SK-N-SH (cell line): ENCODE measurements around the gene ALDH16A1. TPM values are rescaled to one million over a fixed set of nuclear protein-coding genes. Genes with fewer than 3 reads are reported as not detected.

Source experiments
- CTCF ChIA-PET: fragments of 300-600, 350-600 bp; formaldehyde crosslinking; extraction: SDS; loops from one replicate; lab custom pipeline; 2021; lab: Yijun Ruan, JAX
- POLR2A ChIA-PET: fragments of 350-600 bp; sonication (Branson Sonifier 250); formaldehyde crosslinking; extraction: SDS; loops from one replicate; lab custom pipeline; 2020; ENCODE audit warnings: antibody characterized with exemption, inconsistent platforms; lab: Yijun Ruan, JAX
- DNase-seq: peaks from one replicate; pipeline ENCODE4 v3.0.0; 2012
- H2AFZ ChIP-seq: fragments of 200-600 bp; sonication (generic); 2 replicates; pipeline ENCODE4 v1.8.1; 2016; ENCODE audit warnings: antibody characterized with exemption, mild to moderate bottlenecking, low read depth
- H3F3A ChIP-seq: fragments of 200-600 bp; sonication (generic); replicated peaks from 2 replicates; pipeline ENCODE3; 2016; ENCODE audit warnings: antibody characterized with exemption, mild to moderate bottlenecking; ENCODE audit not compliant: insufficient read depth
- H3K27ac ChIP-seq, 2 experiments: fragments of 200-500 bp in 1 of 2; fragments of 200-600 bp in 1 of 2; sonication (Bioruptor generic) in 1 of 2; sonication (generic), shearing (Covaris generic) in 1 of 2; 2 replicates each; pipeline versions ENCODE4 v1.5.1 to v1.6.1; 2014 to 2016; ENCODE audit warnings: low read depth in 2 of 2, inconsistent platforms in 1 of 2, low read length in 1 of 2, mild to moderate bottlenecking in 1 of 2, mixed read lengths in 1 of 2
- H3K27me3 ChIP-seq: fragments of 200-600 bp; sonication (generic), shearing (Covaris generic); 2 replicates; pipeline ENCODE4 v1.6.1; 2016; ENCODE audit warnings: mixed run types; ENCODE audit not compliant: insufficient read depth
- H3K36me3 ChIP-seq, 2 experiments: fragments of 200-500 bp in 1 of 2; fragments of 200-600 bp in 1 of 2; sonication (Bioruptor generic) in 1 of 2; sonication (generic) in 1 of 2; replicated peaks in 1 of 2; 2 replicates each; pipeline versions ENCODE3 to v1.5.1; 2014 to 2016; ENCODE audit warnings: low read length in 1 of 2, mild to moderate bottlenecking in 1 of 2; ENCODE audit not compliant: insufficient read depth in 2 of 2, control insufficient read depth in 1 of 2
- H3K4me1 ChIP-seq, 2 experiments: fragments of 200-500 bp in 1 of 2; fragments of 200-600 bp in 1 of 2; sonication (Bioruptor generic) in 1 of 2; sonication (generic), shearing (Covaris generic) in 1 of 2; 2 replicates each; pipeline versions ENCODE4 v1.5.1 to v1.6.1; 2014 to 2016; ENCODE audit warnings: low read depth in 1 of 2, low read length in 1 of 2, mixed run types in 1 of 2; ENCODE audit not compliant: insufficient read depth in 2 of 2, control insufficient read depth in 1 of 2
- H3K4me2 ChIP-seq: fragments of 200-600 bp; sonication (generic), shearing (Covaris generic); 2 replicates; pipeline ENCODE4 v1.6.1; 2017; ENCODE audit warnings: mixed run types
- H3K4me3 ChIP-seq, 2 experiments: fragments of 200-500 bp in 1 of 2; fragments of 200-600 bp in 1 of 2; sonication (Bioruptor generic) in 1 of 2; sonication (generic), shearing (Covaris generic) in 1 of 2; 2 replicates each; pipeline versions ENCODE4 v1.5.1 to v1.8.1; 2014 to 2016; ENCODE audit warnings: low read depth in 2 of 2, inconsistent platforms in 1 of 2, low read length in 1 of 2, mild to moderate bottlenecking in 1 of 2, mixed read lengths in 1 of 2, moderate library complexity in 1 of 2
- H3K79me2 ChIP-seq: fragments of 200-600 bp; sonication (generic); 2 replicates; pipeline ENCODE4 v1.8.1; 2017; ENCODE audit warnings: mild to moderate bottlenecking; ENCODE audit not compliant: insufficient read depth
- H3K9ac ChIP-seq: fragments of 200-600 bp; sonication (generic); 2 replicates; pipeline ENCODE4 v1.6.1; 2017; ENCODE audit warnings: mixed run types
- H3K9me2 ChIP-seq: fragments of 200-600 bp; sonication (generic); 2 replicates; pipeline ENCODE4 v1.6.1; 2017; ENCODE audit warnings: mixed run types
- H3K9me3 ChIP-seq: fragments of 200-600 bp; sonication (generic); 2 replicates; pipeline ENCODE4 v1.6.1; 2017; ENCODE audit warnings: mixed run types, mild to moderate bottlenecking, moderate library complexity
- H4K20me1 ChIP-seq: fragments of 200-600 bp; sonication (generic); 2 replicates; pipeline ENCODE4 v1.6.1; 2017; ENCODE audit warnings: mild to moderate bottlenecking, mixed run types; ENCODE audit not compliant: insufficient read depth
- CHD2 ChIP-seq: fragments of 150-350 bp; IDR thresholded peaks from 2 replicates; pipeline ENCODE4 v1.6.1; 2018; ENCODE audit warnings: low read length; ENCODE audit not compliant: partially characterized antibody
- CTCF ChIP-seq: fragments of 200-600 bp; sonication (generic); IDR thresholded peaks from 2 replicates; pipeline ENCODE4 v1.6.1; 2017; ENCODE audit warnings: antibody characterized with exemption, mild to moderate bottlenecking, moderate library complexity
- ELF1 ChIP-seq: IDR thresholded peaks from 2 replicates; pipeline ENCODE4 v1.4.0; 2012
- EP300 ChIP-seq, 2 experiments: IDR thresholded peaks; 2 replicates each; pipeline versions ENCODE4 v1.4.0 to v1.6.1; 2012; ENCODE audit warnings: borderline replicate concordance in 1 of 2, low read depth in 1 of 2, low read length in 1 of 2
- EZH2phosphoT487 ChIP-seq: fragments of 200-600 bp; sonication (generic); IDR thresholded peaks from 2 replicates; pipeline ENCODE4 v1.6.1; 2017; ENCODE audit warnings: low read depth, mixed run types, mild to moderate bottlenecking, antibody characterized with exemption, moderate library complexity, borderline replicate concordance
- FOXJ3 ChIP-seq: sonication (generic); formaldehyde crosslinking; IDR thresholded peaks from 2 replicates; pipeline ENCODE4 v1.5.1; 2020; ENCODE audit warnings: mild to moderate bottlenecking, missing genetic modification reagents
- IRF3 ChIP-seq: fragments of 150-350 bp; IDR thresholded peaks from 2 replicates; pipeline ENCODE4 v1.6.1; 2016; ENCODE audit warnings: mild to moderate bottlenecking, low read depth, low read length
- MXI1 ChIP-seq: IDR thresholded peaks from 2 replicates; pipeline ENCODE4 v1.6.1; 2012; ENCODE audit warnings: mild to moderate bottlenecking, low read depth, low read length, improper control_type of control experiment
- REST ChIP-seq: IDR thresholded peaks from 2 replicates; pipeline ENCODE4 v1.6.1; 2012; ENCODE audit warnings: mild to moderate bottlenecking, low read depth, low read length, moderate library complexity
- RFX5 ChIP-seq: IDR thresholded peaks from 2 replicates; pipeline ENCODE4 v1.6.1; 2012; ENCODE audit warnings: mild to moderate bottlenecking, improper control_type of control experiment, low read length
- SMC3 ChIP-seq: IDR thresholded peaks from 2 replicates; pipeline ENCODE4 v1.6.1; 2012; ENCODE audit warnings: low read depth, low read length, improper control_type of control experiment
- TAF1 ChIP-seq: IDR thresholded peaks from 2 replicates; pipeline ENCODE4 v1.6.1; 2012; ENCODE audit warnings: low read depth, mild to moderate bottlenecking, low read length, moderate library complexity, borderline replicate concordance
- TEAD4 ChIP-seq: IDR thresholded peaks from 2 replicates; pipeline ENCODE4 v1.4.0; 2012; ENCODE audit warnings: mild to moderate bottlenecking, borderline replicate concordance; ENCODE audit not compliant: insufficient read depth
- USF2 ChIP-seq: fragments of 150-350 bp; IDR thresholded peaks from 2 replicates; pipeline ENCODE4 v1.6.1; 2017; ENCODE audit warnings: antibody characterized with exemption, low read length, low read depth, borderline replicate concordance
- WGBS: methylation state at CpG from one replicate; pipeline ENCODE4 v1.1.6; 2017; ENCODE audit warnings: low lambda C conversion rate; 5-methylcytosine and 5-hydroxymethylcytosine counted together
- polyA plus RNA-seq, 3 experiments: library from polyadenylated mRNA; depleted of rRNA; stranded (reverse); fragments of >200 nt; gene quantifications; 2 replicates each; pipeline ENCODE4 v1.2.3, GENCODE V29; 2012

The ALDH16A1 gene
- polyA plus RNA-seq, 1 of the 3 experiments (the other 2 are of a cell fraction), result 15.7 TPM

GRCh38 chr19:49503582-49503962 lies 50.5 kb downstream of the ALDH16A1 start:
- TF ChIP-seq TAF1 (no peak), IRF3 (no peak), FOXJ3 (CRISPR knock-in tag) (no peak), CHD2 (no peak), TEAD4 (no peak), CTCF (no peak), MXI1 (no peak), EP300 (IDR thresholded peaks at IDR 0.05; ENCODE audit: borderline replicate concordance in 1 of 2, low read depth in 1 of 2, low read length in 1 of 2) (no peak), EZH2phosphoT487 (no peak), ELF1 (no peak), REST (no peak), USF2 (no peak), SMC3 (no peak), RFX5 (no peak)
- no peak overlapping the region for H3K4me2 ChIP-seq
- H3K4me1 ChIP-seq, result peaks cover 0 to 13% of the 10 kb centered on the region in 2 experiments; a peak in 1 of 4 replicates
- H3K4me3 ChIP-seq, result no peak overlapping the region
- H2AFZ ChIP-seq, result no peak overlapping the region
- POLR2A ChIA-PET, result interaction anchor here (0.9 to 1.8 kb wide), 3 partner anchors 8 to 43 kb away, joined by 3 to 8 read pairs (median 4); no protein-coding TSS in a partner anchor
- peaks cover 4% of the 10 kb centered on the region; the same call in 1 of the 2 replicates for H3K79me2 ChIP-seq
- H3K27me3 ChIP-seq, result no peaks in the 10 kb centered on the region
- H3K9me3 ChIP-seq, result no peaks in the 10 kb centered on the region
- H3F3A ChIP-seq, result peaks cover 29% of the 10 kb centered on the region
- peaks cover 14% of the 10 kb centered on the region for H4K20me1 ChIP-seq
- H3K36me3 ChIP-seq, result peaks cover 10 to 17% of the 10 kb centered on the region in 2 experiments
- H3K9ac ChIP-seq, result no peak overlapping the region
- H3K9me2 ChIP-seq, result no peaks in the 10 kb centered on the region
- DNase-seq, result no peak
- CTCF ChIA-PET, result interaction anchor here (0.8 to 5.9 kb wide), 27 partner anchors 8 to 177 kb away, joined by 3 to 28 read pairs (median 5); partner anchors contain the start of genes FLT3LG, NOSIP, RCN3 and RPL13A
- H3K27ac ChIP-seq, result no peak overlapping the region
- 87% methylated on average over 9 of the region's 9 CpGs for WGBS
